GM23338 (cell line): ENCODE results near the gene PTPRN2. TPM values are rescaled to one million over a fixed set of nuclear protein-coding genes. Genes with fewer than 3 reads are reported as not detected.
"Not testable (repeated sequence)": the region's sequence is repeated elsewhere in the genome, so short reads cannot be mapped to it uniquely, and the experiment has no call there.

Source experiments
- ATAC-seq: fragments of 200-7000 bp; cut with Tn5 transposase; 3 replicates; pipeline ENCODE4 v1.9.1; 2020
- DNase-seq: peaks from one replicate; pipeline ENCODE4 v3.0.0-alpha.2; 2015; ENCODE audit warnings: low spot score
- H2AFZ ChIP-seq: fragments of 200-600 bp; sonication (generic); 2 replicates; pipeline ENCODE4 v1.8.0; 2016; ENCODE audit warnings: antibody characterized with exemption, mild to moderate bottlenecking, moderate library complexity
- H3F3A ChIP-seq: fragments of 200-600 bp; sonication (generic); replicated peaks from 2 replicates; pipeline ENCODE4 v1.8.0; 2017; ENCODE audit warnings: antibody characterized with exemption, mixed run types, low read depth
- H3K27ac ChIP-seq: fragments of 200-600 bp; sonication (generic); 2 replicates; pipeline ENCODE4 v1.6.1; 2016; ENCODE audit warnings: low read depth
- H3K27me3 ChIP-seq: fragments of 200-600 bp; sonication (generic); 2 replicates; pipeline ENCODE4 v1.8.0; 2016; ENCODE audit warnings: mild to moderate bottlenecking, mixed run types, moderate library complexity; ENCODE audit not compliant: insufficient read depth
- H3K36me3 ChIP-seq: fragments of 200-600 bp; sonication (generic); 2 replicates; pipeline ENCODE4 v1.8.0; 2016; ENCODE audit warnings: mild to moderate bottlenecking; ENCODE audit not compliant: insufficient read depth
- H3K4me1 ChIP-seq: fragments of 200-600 bp; sonication (generic); 2 replicates; pipeline ENCODE4 v1.8.0; 2016; ENCODE audit warnings: mild to moderate bottlenecking, moderate library complexity; ENCODE audit not compliant: insufficient read depth
- H3K4me2 ChIP-seq: fragments of 200-600 bp; sonication (generic); 2 replicates; pipeline ENCODE4 v1.7.1; 2017; ENCODE audit warnings: mixed run types
- H3K4me3 ChIP-seq: fragments of 200-600 bp; sonication (generic); 2 replicates; pipeline ENCODE4 v1.6.1; 2016; ENCODE audit warnings: mixed run types
- H3K79me2 ChIP-seq: fragments of 200-600 bp; sonication (generic); replicated peaks from 2 replicates; pipeline ENCODE4 v1.8.0; 2017; ENCODE audit warnings: mild to moderate bottlenecking; ENCODE audit not compliant: insufficient read depth
- H3K9me2 ChIP-seq: fragments of 200-600 bp; sonication (generic); 2 replicates; pipeline ENCODE4 v1.8.0; 2017; ENCODE audit not compliant: insufficient read depth
- H4K20me1 ChIP-seq: fragments of 200-600 bp; sonication (generic); replicated peaks from 2 replicates; pipeline ENCODE4 v1.8.0; 2017; ENCODE audit warnings: mild to moderate bottlenecking; ENCODE audit not compliant: insufficient read depth
- H3K27ac Mint-ChIP-seq: 2 replicates; pipeline ENCODE4 v1.8.0; 2020; ENCODE audit warnings: inconsistent platforms, mild to moderate bottlenecking, moderate library complexity, mixed read lengths
- H3K27me3 Mint-ChIP-seq: 3 replicates; pipeline ENCODE4 v1.8.0; 2022; ENCODE audit warnings: low read depth, mild to moderate bottlenecking, moderate library complexity, mixed read lengths, inconsistent platforms; ENCODE audit not compliant: insufficient read depth, poor library complexity
- H3K36me3 Mint-ChIP-seq: 3 replicates; pipeline ENCODE4 v1.8.0; 2021; ENCODE audit warnings: low read depth, mild to moderate bottlenecking, inconsistent platforms, moderate library complexity, mixed read lengths
- H3K4me1 Mint-ChIP-seq: 3 replicates; pipeline ENCODE4 v1.8.0; 2020; ENCODE audit warnings: mild to moderate bottlenecking, inconsistent platforms, mixed read lengths
- H3K4me3 Mint-ChIP-seq: 3 replicates; pipeline ENCODE4 v1.8.0; 2021; ENCODE audit warnings: moderate library complexity, mild to moderate bottlenecking, inconsistent platforms, mixed read lengths
- H3K9me3 Mint-ChIP-seq: 3 replicates; pipeline ENCODE4 v1.8.0; 2020; ENCODE audit warnings: moderate library complexity, mild to moderate bottlenecking, inconsistent platforms, mixed read lengths
- CTCF ChIP-seq, 2 experiments: fragments of 200-600 bp in 1 of 2; sonication (generic) in 1 of 2; conservative IDR thresholded peaks; 2 replicates each; pipeline versions ENCODE4 v1.5.1 to v1.6.1; 2016 to 2017; ENCODE audit warnings: antibody characterized with exemption in 2 of 2, low read depth in 2 of 2, mild to moderate bottlenecking in 2 of 2, moderate library complexity in 1 of 2
- JUNB ChIP-seq: IDR thresholded peaks from one replicate; pipeline ENCODE4 v1.6.1; 2016; ENCODE audit warnings: antibody characterized with exemption; ENCODE audit not compliant: unreplicated experiment
- POLR2AphosphoS5 ChIP-seq: IDR thresholded peaks from 2 replicates; pipeline ENCODE4 v1.6.1; 2016; ENCODE audit warnings: antibody characterized with exemption, low read depth
- STAT1 ChIP-seq: IDR thresholded peaks from one replicate; pipeline ENCODE4 v1.6.1; 2016; ENCODE audit warnings: antibody characterized with exemption; ENCODE audit not compliant: unreplicated experiment
- ZNF331 ChIP-seq: fragments of 250-450 bp; sonication (Bioruptor Pico); IDR thresholded peaks from 2 replicates; pipeline ENCODE4 v1.5.0; 2020; ENCODE audit warnings: low read depth, mild to moderate bottlenecking, moderate library complexity
- polyA plus RNA-seq: library from polyadenylated mRNA; unstranded; fragments of >200 nt; fragmentation: Nextera tagmentation; extraction: Ambion mirVana; gene quantifications from 2 replicates; pipeline ENCODE4 v1.2.1, GENCODE V29; 2016
- total RNA-seq: library from RNA; depleted of rRNA; stranded (reverse); fragments of >200 nt; shearing (Covaris generic); gene quantifications from 2 replicates; pipeline ENCODE4 v1.2.3, GENCODE V29; 2014

PTPRN2 gene
- total and polyA plus RNA-seq, 2 experiments from 2014 or later, result 0.87 to 4.0 TPM

GRCh38 chr7:158344706-158345300 is 242.8 kb downstream of the PTPRN2 start:
- peaks cover 86% of the 10 kb centered on the region for H3K9me3 Mint-ChIP-seq
- H3K4me3 Mint-ChIP-seq, result no peak overlapping the region
- DNase-seq (no peak), ATAC-seq (no peak)
- H2AFZ ChIP-seq, result no peak overlapping the region
- H3K36me3 ChIP-seq, result no peaks in the 10 kb centered on the region
- H3K4me2 ChIP-seq, result no peak overlapping the region
- no peaks in the 10 kb centered on the region for H3F3A ChIP-seq
- TF ChIP-seq JUNB (no peak), ZNF331 (CRISPR knock-in tag) (no peak)
- H3K9me2 ChIP-seq, result no peaks in the 10 kb centered on the region
- H3K79me2 ChIP-seq, result no peaks in the 10 kb centered on the region
- no peaks in the 10 kb centered on the region; the same call in 2 of the 3 replicates for H3K4me1 Mint-ChIP-seq
- no peaks in the 10 kb centered on the region for H3K27me3 ChIP-seq
- no peaks in the 10 kb centered on the region for H3K4me1 ChIP-seq
- no peaks in the 10 kb centered on the region for H4K20me1 ChIP-seq
- peaks cover 51% of the 10 kb centered on the region for H3K36me3 Mint-ChIP-seq
- H3K4me3 ChIP-seq, result no peak overlapping the region
- no peak overlapping the region for H3K27ac ChIP-seq
- H3K27ac Mint-ChIP-seq, result no peak overlapping the region
- peaks cover 8% of the 10 kb centered on the region for H3K27me3 Mint-ChIP-seq

GRCh38 chr7:158343936-158344455 is 243.6 kb downstream of the PTPRN2 start:
- no peaks in the 10 kb centered on the region for H3K36me3 ChIP-seq
- Mint-ChIP-seq H3K27ac (no peak overlapping the region), H3K27me3 (peaks cover 8% of the 10 kb centered on the region), H3K4me3 (no peak overlapping the region), H3K36me3 (peaks cover 51% of the 10 kb centered on the region), H3K9me3 (peaks cover 85% of the 10 kb centered on the region), H3K4me1 (no peaks in the 10 kb centered on the region; the same call in 2 of the 3 replicates)
- H3K27me3 ChIP-seq, result no peaks in the 10 kb centered on the region
- H2AFZ ChIP-seq, result no peak overlapping the region
- ATAC-seq (no peak), DNase-seq (no peak)
- no peak overlapping the region for H3K4me2 ChIP-seq
- no peaks in the 10 kb centered on the region for H3K4me1 ChIP-seq
- no peaks in the 10 kb centered on the region for H3F3A ChIP-seq
- H4K20me1 ChIP-seq, result no peaks in the 10 kb centered on the region
- no peaks in the 10 kb centered on the region for H3K9me2 ChIP-seq
- no peak overlapping the region for H3K27ac ChIP-seq
- TF ChIP-seq CTCF (conservative IDR thresholded peaks at IDR 0.05; ENCODE audit: low read depth in 2 of 2), result no peak
- no peak overlapping the region for H3K4me3 ChIP-seq
- H3K79me2 ChIP-seq, result no peaks in the 10 kb centered on the region

- ATAC-seq (no peak), DNase-seq (no peak)
- TF ChIP-seq POLR2AphosphoS5 (no peak), STAT1 (no peak)
- Mint-ChIP-seq H3K36me3 (peaks cover 51% of the 10 kb centered on the region), H3K27me3 (peaks cover 8% of the 10 kb centered on the region), H3K9me3 (peaks cover 84% of the 10 kb centered on the region), H3K4me3 (no peak overlapping the region), H3K4me1 (no peaks in the 10 kb centered on the region; the same call in 2 of the 3 replicates), H3K27ac (no peak overlapping the region)
- no peaks in the 10 kb centered on the region for H4K20me1 ChIP-seq
- no peak overlapping the region for H3K27ac ChIP-seq
- no peaks in the 10 kb centered on the region for H3K4me1 ChIP-seq
- H2AFZ ChIP-seq, result no peak overlapping the region
- H3K79me2 ChIP-seq, result no peaks in the 10 kb centered on the region
- H3F3A ChIP-seq, result no peaks in the 10 kb centered on the region
- H3K27me3 ChIP-seq, result no peaks in the 10 kb centered on the region
- H3K9me2 ChIP-seq, result no peaks in the 10 kb centered on the region
- no peak overlapping the region for H3K4me2 ChIP-seq
- no peaks in the 10 kb centered on the region for H3K36me3 ChIP-seq
- no peak overlapping the region for H3K4me3 ChIP-seq
Measured at GRCh38 chr7:158343526-158343925, 244.1 kb downstream of the PTPRN2 start.

GRCh38 chr7:158341097-158341496 is 246.5 kb downstream of the PTPRN2 start:
- H3K27me3 ChIP-seq, H3K4me1 ChIP-seq, H3K4me3 ChIP-seq, H3K27ac Mint-ChIP-seq, H3K4me3 Mint-ChIP-seq, H3K27ac ChIP-seq, H4K20me1 ChIP-seq, ATAC-seq, H3K4me2 ChIP-seq, H3K79me2 ChIP-seq, H3K4me1 Mint-ChIP-seq, DNase-seq, H2AFZ ChIP-seq, H3K9me2 ChIP-seq, H3K36me3 ChIP-seq, H3F3A ChIP-seq: not testable (repeated sequence)
- peaks cover 79% of the 10 kb centered on the region for H3K9me3 Mint-ChIP-seq
- H3K36me3 Mint-ChIP-seq, result peaks cover 58% of the 10 kb centered on the region
- peaks cover 10% of the 10 kb centered on the region for H3K27me3 Mint-ChIP-seq

- ATAC-seq, H3K27me3 ChIP-seq, H4K20me1 ChIP-seq, H3K27ac ChIP-seq, H3K4me3 ChIP-seq, H3K4me1 ChIP-seq, H2AFZ ChIP-seq, H3K4me3 Mint-ChIP-seq, H3K9me2 ChIP-seq, H3F3A ChIP-seq, H3K27ac Mint-ChIP-seq, DNase-seq, H3K79me2 ChIP-seq, H3K4me2 ChIP-seq, H3K4me1 Mint-ChIP-seq, H3K36me3 ChIP-seq: not testable (repeated sequence)
- peaks cover 21% of the 10 kb centered on the region for H3K27me3 Mint-ChIP-seq
- H3K36me3 Mint-ChIP-seq, result peaks cover 48% of the 10 kb centered on the region
- H3K9me3 Mint-ChIP-seq, result peaks cover 63% of the 10 kb centered on the region
Measured at GRCh38 chr7:158336952-158337351, 250.7 kb downstream of the PTPRN2 start.
